Measurements from ENCODE around the gene FHIP1A. TPM values are rescaled to one million over a fixed set of nuclear protein-coding genes. Genes with fewer than 3 reads are reported as not detected.

The FHIP1A gene
- total and polyA plus RNA-seq, 9 of the 15 experiments (the other 6 are each of a cell fraction or from before 2014, with no cell fraction given): 0.01 to 0.95 (median 0.04) TPM; not detected in 4

DNA sequence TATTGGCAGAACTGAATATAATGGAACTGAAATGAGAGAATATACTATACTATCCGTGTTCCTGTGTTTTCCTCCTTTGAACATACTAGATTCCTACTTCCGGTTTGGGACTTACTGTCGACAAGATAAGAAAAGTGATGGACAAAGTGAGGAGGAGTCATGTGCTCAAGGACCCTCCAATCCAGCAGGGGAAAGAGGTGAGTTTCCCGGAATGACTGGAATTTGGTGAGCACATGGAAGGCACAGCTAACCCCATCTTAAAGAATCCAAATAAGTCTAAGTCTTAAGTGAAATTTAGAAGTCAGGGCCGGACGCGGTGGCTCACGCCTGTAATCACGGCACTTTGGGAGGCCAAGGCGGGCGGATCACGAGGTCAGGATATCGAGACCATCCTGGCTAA lies 47.0 kb upstream of the FHIP1A start (continued):
- TF ChIP-seq CREB3 (tag; conservative IDR thresholded peaks at IDR 0.05; ENCODE audit: low read depth) (no peak), BRCA1 (IDR thresholded peaks at IDR 0.05) (no peak), BRCA1 (CRISPR knock-in tag; IDR thresholded peaks at IDR 0.05) (no peak), HNRNPH1 (optimal IDR thresholded peaks at IDR 0.05; ENCODE audit: low read depth, low read length) (no peak), VEZF1 (CRISPR knock-in tag; IDR thresholded peaks at IDR 0.05) (no peak), CEBPB (tag; IDR thresholded peaks at IDR 0.05) (no peak)

GRCh38 chr4:151362404-151363164 lies 46.4 kb upstream of the FHIP1A start:
- H3K4me3 ChIP-seq: no peak overlapping the region
- WGBS (ENCODE audit: insufficient coverage, low coverage, missing lambda C conversion rate): 15% methylated on average over 11 of the region's 14 CpGs
- no peaks in the 10 kb centered on the region for H3K79me2 ChIP-seq (ENCODE audit: control insufficient read depth, insufficient read depth, low read length)
- POLR2A ChIA-PET: interaction anchor here (0.6 kb wide), 1 partner anchor 402 kb away, joined by 5 read pairs; no protein-coding TSS in a partner anchor
- intact Hi-C loops (cut with micrococcal nuclease): loop anchor here (1.0 kb wide), 3 partner anchors 86 to 250 kb away; no protein-coding TSS in a partner anchor
- H3K4me1 ChIP-seq (replicated peaks in 1 of 2; ENCODE audit: control insufficient read depth in 2 of 2, insufficient read depth in 2 of 2, low read length in 2 of 2): no peaks in the 10 kb centered on the region
- H3K4me2 ChIP-seq (ENCODE audit: insufficient read depth, low read length): peak overlapping the region; percentile 22; the same call in 1 of the 2 replicates
- in situ Hi-C loops (cut with MboI): no loop called here
- H3K9ac ChIP-seq (ENCODE audit: insufficient read depth in 1 of 2, low read depth in 2 of 2, low read length in 2 of 2): no peak overlapping the region
- no peaks in the 10 kb centered on the region for H3K9me1 ChIP-seq (ENCODE audit: control insufficient read depth, insufficient read depth, low read length)
- ATAC-seq (peak; percentile 100), DNase-seq (ENCODE audit: extremely low read depth in 1 of 4, low spot score in 3 of 4) (peak; percentile 83 to 85 (median 84)), FAIRE-seq (peak; percentile 97)
- peak overlapping the region; percentile 69 for H2AFZ ChIP-seq (ENCODE audit: low read depth, low read length)
- H4K20me1 ChIP-seq (replicated peaks; ENCODE audit: control insufficient read depth, insufficient read depth, low read length): no peaks in the 10 kb centered on the region
- no peaks in the 10 kb centered on the region for H3K36me3 ChIP-seq (ENCODE audit: control insufficient read depth, insufficient read depth, low read length)
- no peaks in the 10 kb centered on the region for H3K9me3 ChIP-seq (replicated peaks; ENCODE audit: control insufficient read depth, insufficient read depth, low read depth, low read length)
- no peaks in the 10 kb centered on the region for H3K27me3 ChIP-seq (ENCODE audit: control insufficient read depth in 2 of 2, insufficient read depth in 2 of 2, low read length in 2 of 2)
- no peak overlapping the region for H3K27ac ChIP-seq (ENCODE audit: extremely low read depth, low read depth, low read length)
- CTCF ChIA-PET (ENCODE audit: low intra/inter-chr PET ratio): interaction anchor here (0.6 to 1.2 kb wide), 3 partner anchors 250 to 1723 kb away, joined by 3 to 5 read pairs (median 3); no protein-coding TSS in a partner anchor
- no TSS peak for BruUV-seq (replicated peaks)
- TF ChIP-seq REST (IDR thresholded peaks at IDR 0.05; ENCODE audit: borderline replicate concordance): peak; percentile 78; the same call in 1 of the 2 replicates
- TF ChIP-seq REST (CRISPR knock-in tag; IDR thresholded peaks at IDR 0.05; ENCODE audit: low read depth): no peak
- TF ChIP-seq XRCC5 (IDR thresholded peaks at IDR 0.05; ENCODE audit: low read depth, low read length): peak; percentile 63; the same call in 1 of the 2 replicates
